Fibroblast of villous mesenchyme (primary cell): ENCODE results near the gene CEBPZOS. TPM values are rescaled to one million over a fixed set of nuclear protein-coding genes. Genes with fewer than 3 reads are reported as not detected.

Experiments used
- DNase-seq: peaks from one replicate; pipeline ENCODE4 v3.0.0-alpha.2; 2010; ENCODE audit warnings: low read depth
- H3K4me3 ChIP-seq: 2 replicates; pipeline ENCODE4 v1.5.1; 2011; ENCODE audit warnings: low read depth, mild to moderate bottlenecking, low read length
- CTCF ChIP-seq: IDR thresholded peaks from 2 replicates; pipeline ENCODE4 v1.5.1; 2012; ENCODE audit warnings: low read depth, mild to moderate bottlenecking, low read length; ENCODE audit not compliant: insufficient read depth
- total RNA-seq: library from RNA; depleted of rRNA; stranded (reverse); fragments of >200 nt; gene quantifications from 2 replicates; pipeline ENCODE4 v1.2.3, GENCODE V29; 2012

The CEBPZOS gene
- total RNA-seq, 1 donor, result 19.4 TPM

- no peak overlapping the region for H3K4me3 ChIP-seq
- TF ChIP-seq CTCF, result no peak
- DNase-seq, result no peak
Observed at GRCh38 chr2:37243435-37243834, 47.1 kb downstream of the CEBPZOS start.

GRCh38 chr2:37244017-37244416, 47.7 kb downstream of the CEBPZOS start:
- H3K4me3 ChIP-seq, result no peak overlapping the region
- no peak for DNase-seq
- no peak for TF ChIP-seq CTCF

- TF ChIP-seq CTCF, result no peak
Observed at GRCh38 chr2:37244755-37245154, 48.5 kb downstream of the CEBPZOS start.

GRCh38 chr2:37246205-37246604, 49.9 kb downstream of the CEBPZOS start:
- TF ChIP-seq CTCF, result no peak
- peak; percentile 41 for DNase-seq
- H3K4me3 ChIP-seq, result no peak overlapping the region

More at GRCh38 chr2:37244755-37245154, 48.5 kb downstream of the CEBPZOS start:
- DNase-seq, result no peak
- H3K4me3 ChIP-seq, result no peak overlapping the region

GRCh38 chr2:37250869-37251740, 54.8 kb downstream of the CEBPZOS start:
- DNase-seq, result peak; percentile 21
- H3K4me3 ChIP-seq, result no peak overlapping the region
- TF ChIP-seq CTCF, result no peak

Other genes starting within 250 kb of the CEBPZOS start
- gene STRN, start 230.0 kb upstream of the CEBPZOS start, total RNA-seq, result 14.2 and 16.4 TPM in 2 replicates
- 23.8 and 27.6 TPM in 2 replicates for gene HEATR5B, start 112.1 kb upstream of the CEBPZOS start, total RNA-seq
- 7.1 and 8.6 TPM in 2 replicates for gene GPATCH11, start 112.0 kb upstream of the CEBPZOS start, total RNA-seq
- gene EIF2AK2, start 39.5 kb upstream of the CEBPZOS start, total RNA-seq, result 40.3 and 48.4 TPM in 2 replicates
- gene SULT6B1, start 7.8 kb upstream of the CEBPZOS start, total RNA-seq, result not detected in 2 replicates
- gene CEBPZ, start 35.1 kb downstream of the CEBPZOS start, total RNA-seq, result 29.0 and 44.9 TPM in 2 replicates
- gene NDUFAF7, start 35.2 kb downstream of the CEBPZOS start, total RNA-seq, result 9.7 and 13.0 TPM in 2 replicates
- 59.9 and 85.9 TPM in 2 replicates for gene PRKD3, start 128.3 kb downstream of the CEBPZOS start, total RNA-seq
- 27.1 and 47.5 TPM in 2 replicates for gene QPCT, start 148.1 kb downstream of the CEBPZOS start, total RNA-seq